Endodermal cell (in vitro differentiated cells): ENCODE results near the gene CLMN. TPM values are rescaled to one million over a fixed set of nuclear protein-coding genes. Genes with fewer than 3 reads are reported as not detected.

ENCODE experiments used
- DNase-seq: peaks from one replicate; pipeline ENCODE4 v3.0.0-alpha.2; 2017
- H3K27ac ChIP-seq: 2 replicates; pipeline ENCODE4 v1.5.1; 2013; ENCODE audit warnings: mild to moderate bottlenecking, low read depth, low read length, moderate library complexity
- H3K27me3 ChIP-seq: 2 replicates; pipeline ENCODE4 v1.6.1; 2013; ENCODE audit warnings: mild to moderate bottlenecking, low read length, moderate library complexity; ENCODE audit not compliant: insufficient read depth, control insufficient read depth, poor library complexity, severe bottlenecking
- H3K36me3 ChIP-seq: 2 replicates; pipeline ENCODE4 v1.7.0; 2013; ENCODE audit warnings: mild to moderate bottlenecking, low read length, moderate library complexity; ENCODE audit not compliant: control insufficient read depth, insufficient read depth
- H3K4me1 ChIP-seq: one replicate; pipeline ENCODE4 v1.7.0; 2013; ENCODE audit warnings: low read length; ENCODE audit not compliant: control insufficient read depth, insufficient read depth
- H3K4me3 ChIP-seq: 2 replicates; pipeline ENCODE4 v1.5.1; 2013; ENCODE audit warnings: mild to moderate bottlenecking, low read length, moderate library complexity
- H3K9ac ChIP-seq: 2 replicates; pipeline ENCODE4 v1.6.1; 2013; ENCODE audit warnings: mild to moderate bottlenecking, low read length, moderate library complexity; ENCODE audit not compliant: poor library complexity, severe bottlenecking; ENCODE audit errors: extremely low read depth
- H3K9me3 ChIP-seq: 2 replicates; pipeline ENCODE4 v1.6.1; 2013; ENCODE audit warnings: mild to moderate bottlenecking, low read length, moderate library complexity; ENCODE audit not compliant: control insufficient read depth
- H3K27ac Mint-ChIP-seq: 2 replicates; pipeline ENCODE4 v1.8.0; 2020; ENCODE audit warnings: mixed read lengths
- H3K27me3 Mint-ChIP-seq: 2 replicates; pipeline ENCODE4 v1.8.0; 2021; ENCODE audit warnings: mild to moderate bottlenecking, mixed read lengths; ENCODE audit not compliant: insufficient read depth
- H3K36me3 Mint-ChIP-seq: 2 replicates; pipeline ENCODE4 v1.8.0; 2020; ENCODE audit warnings: low read depth, mixed read lengths
- H3K4me1 Mint-ChIP-seq: 2 replicates; pipeline ENCODE4 v1.8.0; 2020; ENCODE audit warnings: mixed read lengths
- H3K4me3 Mint-ChIP-seq: 2 replicates; pipeline ENCODE4 v1.8.0; 2020; ENCODE audit warnings: mild to moderate bottlenecking, moderate library complexity, mixed read lengths
- H3K9me3 Mint-ChIP-seq: 2 replicates; pipeline ENCODE4 v1.8.0; 2020; ENCODE audit warnings: mild to moderate bottlenecking, mixed read lengths
- WGBS, 2 experiments: methylation state at CpG; one replicate each; pipeline versions ENCODE4 v1.1.5 to v1.1.7; 2013; ENCODE audit warnings: missing lambda C conversion rate in 2 of 2, mixed read lengths in 1 of 2; ENCODE audit not compliant: insufficient coverage in 1 of 2, insufficient read length in 1 of 2; 5-methylcytosine and 5-hydroxymethylcytosine counted together
- long read RNA-seq, 4 experiments: library from polyadenylated mRNA in 2 of 4; library from RNA in 1 of 4; library from capped mRNA in 1 of 4; stranded (forward) in 3 of 4; unstranded in 1 of 4; transcript quantifications; one replicate each; pipeline ENCODE4 v2.0.0, GENCODE V29; 2020 to 2021; ENCODE audit warnings: inconsistent platforms in 1 of 4
- polyA plus RNA-seq, 2 experiments: library from polyadenylated mRNA; stranded (reverse); fragments of 50-300 nt; gene quantifications; one replicate each; pipeline ENCODE4 v1.2.3, GENCODE V29; 2013
- total RNA-seq, 2 donors: library from RNA; stranded (reverse); fragmentation: NEBNext Ultra II Directional in 1 of 2; extraction: Animal tissue kit (Norgen Biotek cat#: 25700) in 1 of 2; gene quantifications; 2 replicates in 1 of 2; 3 replicates in 1 of 2; pipeline ENCODE4 v1.2.1, GENCODE V29; 2021
- TF ChIP-seq, protein P1 (sequence below): fragments of 200-600 bp; sonication (generic); conservative IDR thresholded peaks from 2 replicates; pipeline ENCODE4 v1.5.0; 2021; ENCODE audit warnings: antibody characterized with exemption, mild to moderate bottlenecking

CLMN gene, protein sequence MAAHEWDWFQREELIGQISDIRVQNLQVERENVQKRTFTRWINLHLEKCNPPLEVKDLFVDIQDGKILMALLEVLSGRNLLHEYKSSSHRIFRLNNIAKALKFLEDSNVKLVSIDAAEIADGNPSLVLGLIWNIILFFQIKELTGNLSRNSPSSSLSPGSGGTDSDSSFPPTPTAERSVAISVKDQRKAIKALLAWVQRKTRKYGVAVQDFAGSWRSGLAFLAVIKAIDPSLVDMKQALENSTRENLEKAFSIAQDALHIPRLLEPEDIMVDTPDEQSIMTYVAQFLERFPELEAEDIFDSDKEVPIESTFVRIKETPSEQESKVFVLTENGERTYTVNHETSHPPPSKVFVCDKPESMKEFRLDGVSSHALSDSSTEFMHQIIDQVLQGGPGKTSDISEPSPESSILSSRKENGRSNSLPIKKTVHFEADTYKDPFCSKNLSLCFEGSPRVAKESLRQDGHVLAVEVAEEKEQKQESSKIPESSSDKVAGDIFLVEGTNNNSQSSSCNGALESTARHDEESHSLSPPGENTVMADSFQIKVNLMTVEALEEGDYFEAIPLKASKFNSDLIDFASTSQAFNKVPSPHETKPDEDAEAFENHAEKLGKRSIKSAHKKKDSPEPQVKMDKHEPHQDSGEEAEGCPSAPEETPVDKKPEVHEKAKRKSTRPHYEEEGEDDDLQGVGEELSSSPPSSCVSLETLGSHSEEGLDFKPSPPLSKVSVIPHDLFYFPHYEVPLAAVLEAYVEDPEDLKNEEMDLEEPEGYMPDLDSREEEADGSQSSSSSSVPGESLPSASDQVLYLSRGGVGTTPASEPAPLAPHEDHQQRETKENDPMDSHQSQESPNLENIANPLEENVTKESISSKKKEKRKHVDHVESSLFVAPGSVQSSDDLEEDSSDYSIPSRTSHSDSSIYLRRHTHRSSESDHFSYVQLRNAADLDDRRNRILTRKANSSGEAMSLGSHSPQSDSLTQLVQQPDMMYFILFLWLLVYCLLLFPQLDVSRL
- 10 to 100 TPM in 1 of 2 donors, 1 to 10 TPM in 1; 9.5 to 11.7 TPM for total RNA-seq
- polyA plus RNA-seq (2013, experiment 1 of 2) = 9.5 TPM
- polyA plus RNA-seq (2013, experiment 2 of 2) = 8.2 TPM
- long read RNA-seq, experiment 1, partial matches to known transcripts = 1 of 1 reads
- long read RNA-seq, experiment 1, other reads (novel, unspliced or antisense) = 0 of 1 reads
- long read RNA-seq, experiment 2, full-length matches to known transcripts = 1 of 2 reads
- long read RNA-seq, experiment 2, partial matches to known transcripts = 0 of 2 reads
- long read RNA-seq, experiment 2, other reads (novel, unspliced or antisense) = 1 of 2 reads
- long read RNA-seq, experiment 3, full-length matches to known transcripts = 5 of 29 reads
- long read RNA-seq, experiment 3, partial matches to known transcripts = 20 of 29 reads
- long read RNA-seq, experiment 3, other reads (novel, unspliced or antisense) = 4 of 29 reads
- long read RNA-seq, experiment 4, partial matches to known transcripts = 1 of 2 reads
- long read RNA-seq, experiment 4, other reads (novel, unspliced or antisense) = 1 of 2 reads

DNA sequence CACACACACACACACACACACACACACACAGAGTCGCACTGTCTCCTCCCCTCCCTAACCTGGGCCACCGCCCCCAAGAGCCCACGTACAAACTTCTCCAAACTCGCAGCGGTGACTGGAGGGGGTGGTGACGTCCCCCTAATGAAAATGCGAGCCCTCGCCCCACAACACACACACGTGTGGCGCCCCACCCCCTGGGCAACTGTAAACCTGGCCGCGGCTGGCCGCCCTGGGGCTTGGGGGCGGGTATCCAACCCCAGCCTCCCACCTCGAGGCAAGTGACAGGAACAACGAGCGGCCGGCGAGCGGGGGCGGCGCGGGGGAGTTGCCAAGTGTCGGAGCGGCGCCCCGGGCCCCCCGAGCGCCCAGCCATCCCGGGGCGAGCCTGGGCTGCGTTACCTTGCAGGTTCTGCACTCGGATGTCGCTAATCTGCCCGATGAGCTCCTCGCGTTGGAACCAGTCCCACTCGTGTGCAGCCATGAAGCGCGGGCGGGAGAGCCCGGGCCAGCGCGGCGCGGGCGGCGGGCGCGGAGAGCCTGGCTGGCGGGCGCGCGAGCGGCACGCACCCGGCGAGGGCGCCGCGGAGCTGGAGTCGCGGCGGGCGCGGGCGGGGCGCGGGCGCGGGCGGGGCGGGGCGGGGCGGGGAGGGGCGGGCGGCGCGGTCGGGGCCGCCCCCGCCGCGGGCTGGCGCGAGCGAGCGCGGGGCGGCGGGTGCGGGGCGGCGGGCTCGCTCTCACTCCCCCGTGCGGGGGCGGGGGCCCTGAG lies at the start of gene CLMN:
Gene CLMN (minus strand): TSS at position 597 of the 766 bp plus-strand sequence. CDS start 116 bp downstream, at position 481.
- Mint-ChIP-seq H3K27me3 (peaks cover 36% of the 10 kb centered on the region), H3K4me1 (peaks cover 17% of the 10 kb centered on the region), H3K9me3 (no peaks in the 10 kb centered on the region), H3K36me3 (no peaks in the 10 kb centered on the region), H3K27ac (no peak within 1 kb of the TSS), H3K4me3 (peak within 1 kb of the TSS; percentile 74)
- Histone ChIP-seq H3K27me3 (peaks cover 25% of the 10 kb centered on the region), H3K9me3 (no peaks in the 10 kb centered on the region), H3K36me3 (no peaks in the 10 kb centered on the region), H3K27ac (no peak within 1 kb of the TSS), H3K4me1 (no peaks in the 10 kb centered on the region), H3K9ac (peak within 1 kb of the TSS; percentile 30), H3K4me3 (peak within 1 kb of the TSS; percentile 77)
- WGBS, 2 experiments = 1% methylated on average over 52 of the region's 98 CpGs; no CpG with 5 or more reads in 1 of the 2 experiments
- TF ChIP-seq, protein P1, sequence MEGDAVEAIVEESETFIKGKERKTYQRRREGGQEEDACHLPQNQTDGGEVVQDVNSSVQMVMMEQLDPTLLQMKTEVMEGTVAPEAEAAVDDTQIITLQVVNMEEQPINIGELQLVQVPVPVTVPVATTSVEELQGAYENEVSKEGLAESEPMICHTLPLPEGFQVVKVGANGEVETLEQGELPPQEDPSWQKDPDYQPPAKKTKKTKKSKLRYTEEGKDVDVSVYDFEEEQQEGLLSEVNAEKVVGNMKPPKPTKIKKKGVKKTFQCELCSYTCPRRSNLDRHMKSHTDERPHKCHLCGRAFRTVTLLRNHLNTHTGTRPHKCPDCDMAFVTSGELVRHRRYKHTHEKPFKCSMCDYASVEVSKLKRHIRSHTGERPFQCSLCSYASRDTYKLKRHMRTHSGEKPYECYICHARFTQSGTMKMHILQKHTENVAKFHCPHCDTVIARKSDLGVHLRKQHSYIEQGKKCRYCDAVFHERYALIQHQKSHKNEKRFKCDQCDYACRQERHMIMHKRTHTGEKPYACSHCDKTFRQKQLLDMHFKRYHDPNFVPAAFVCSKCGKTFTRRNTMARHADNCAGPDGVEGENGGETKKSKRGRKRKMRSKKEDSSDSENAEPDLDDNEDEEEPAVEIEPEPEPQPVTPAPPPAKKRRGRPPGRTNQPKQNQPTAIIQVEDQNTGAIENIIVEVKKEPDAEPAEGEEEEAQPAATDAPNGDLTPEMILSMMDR = no peak
- peak; percentile 81 for DNase-seq

DNA sequence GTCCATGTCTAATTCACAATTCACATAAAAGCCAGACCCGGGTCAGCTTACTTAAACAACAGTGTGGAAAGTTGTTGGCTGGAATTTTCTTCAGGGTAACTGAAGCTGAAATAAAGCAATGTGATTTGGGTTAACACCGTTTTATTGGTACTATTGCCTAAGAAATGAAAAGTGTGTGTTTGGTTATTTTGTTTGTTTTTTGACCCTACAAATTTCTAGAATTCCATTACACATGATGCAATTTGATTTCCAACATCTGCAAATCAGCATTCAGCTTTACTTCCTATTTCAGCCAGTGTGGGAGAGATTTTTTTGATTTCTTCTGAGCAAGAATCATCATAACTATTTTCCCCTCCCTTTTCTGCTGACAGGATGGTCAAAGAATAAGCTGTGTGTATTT lies 45.7 kb upstream of the CLMN start:
- no peaks in the 10 kb centered on the region for H3K9me3 Mint-ChIP-seq
- Histone ChIP-seq H3K36me3 (no peaks in the 10 kb centered on the region), H3K9ac (no peak overlapping the region)

More for the DNA sequence above, 45.7 kb upstream of the CLMN start:
- Histone ChIP-seq H3K9me3 (no peaks in the 10 kb centered on the region), H3K4me3 (no peak overlapping the region), H3K27me3 (no peaks in the 10 kb centered on the region), H3K27ac (no peak overlapping the region), H3K4me1 (peaks cover 3% of the 10 kb centered on the region)
- no peak overlapping the region for H3K4me3 Mint-ChIP-seq
- H3K36me3 Mint-ChIP-seq = no peaks in the 10 kb centered on the region
- no peak overlapping the region for H3K27ac Mint-ChIP-seq
- peaks cover 24% of the 10 kb centered on the region for H3K4me1 Mint-ChIP-seq
- WGBS, 2 experiments = 96% methylated on average over 2 of the region's 2 CpGs; no CpG with 5 or more reads in 1 of the 2 experiments
- DNase-seq = no peak
- TF ChIP-seq, protein P1 = no peak
- H3K27me3 Mint-ChIP-seq = peaks cover 9% of the 10 kb centered on the region
